Astrocyte (in vitro differentiated cells and primary cell): Measurements from ENCODE around the gene PACRG.

Experiments used
- CTCF ChIP-seq: IDR thresholded peaks from 2 replicates; pipeline ENCODE4 v1.5.1; 2011; ENCODE audit warnings: low read depth, mild to moderate bottlenecking, inconsistent platforms, low read length, moderate library complexity; ENCODE audit not compliant: insufficient read depth
- EZH2 ChIP-seq: IDR thresholded peaks from 2 replicates; pipeline ENCODE4 v1.6.1; 2012; ENCODE audit warnings: mild to moderate bottlenecking, low read length, inconsistent platforms; ENCODE audit not compliant: insufficient read depth

GRCh38 chr6:162770955-162771354 is 43.2 kb downstream of the PACRG start:
- no peak for TF ChIP-seq CTCF
- no peak for TF ChIP-seq EZH2
